Measurements from ENCODE around the gene DCST2. TPM values are rescaled to one million over a fixed set of nuclear protein-coding genes. Genes with fewer than 3 reads are reported as not detected.

The DCST2 gene
- total and polyA plus RNA-seq, 9 of the 15 experiments (the other 6 are each of a cell fraction or from before 2014, with no cell fraction given) = 0.09 to 0.49 (median 0.11) TPM; not detected in 3

- no peak for TF ChIP-seq HMGXB4 (CRISPR knock-in tag; IDR thresholded peaks at IDR 0.05)
- TF ChIP-seq, protein P1, sequence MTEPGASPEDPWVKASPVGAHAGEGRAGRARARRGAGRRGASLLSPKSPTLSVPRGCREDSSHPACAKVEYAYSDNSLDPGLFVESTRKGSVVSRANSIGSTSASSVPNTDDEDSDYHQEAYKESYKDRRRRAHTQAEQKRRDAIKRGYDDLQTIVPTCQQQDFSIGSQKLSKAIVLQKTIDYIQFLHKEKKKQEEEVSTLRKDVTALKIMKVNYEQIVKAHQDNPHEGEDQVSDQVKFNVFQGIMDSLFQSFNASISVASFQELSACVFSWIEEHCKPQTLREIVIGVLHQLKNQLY (CRISPR knock-in tag; conservative IDR thresholded peaks at IDR 0.05) = no peak
- TF ChIP-seq CHD1 (IDR thresholded peaks at IDR 0.05; ENCODE audit: low read length) = no peak
- TF ChIP-seq SAFB (IDR thresholded peaks at IDR 0.05; ENCODE audit: borderline replicate concordance, low read depth, low read length) = no peak
- TF ChIP-seq ETV1 (tag; conservative IDR thresholded peaks at IDR 0.05; ENCODE audit: low read depth) = no peak; the same call in 1 of the 2 replicates
- TF ChIP-seq PHF20 (IDR thresholded peaks at IDR 0.05; ENCODE audit: partially characterized antibody) = no peak
- no peak for TF ChIP-seq ZC3H11A (IDR thresholded peaks at IDR 0.05; ENCODE audit: low read depth, low read length)
- TF ChIP-seq MBD1 (CRISPR knock-in tag; IDR thresholded peaks at IDR 0.05) = no peak
- TF ChIP-seq L3MBTL2 (IDR thresholded peaks at IDR 0.05) = no peak
- TF ChIP-seq, protein P2, sequence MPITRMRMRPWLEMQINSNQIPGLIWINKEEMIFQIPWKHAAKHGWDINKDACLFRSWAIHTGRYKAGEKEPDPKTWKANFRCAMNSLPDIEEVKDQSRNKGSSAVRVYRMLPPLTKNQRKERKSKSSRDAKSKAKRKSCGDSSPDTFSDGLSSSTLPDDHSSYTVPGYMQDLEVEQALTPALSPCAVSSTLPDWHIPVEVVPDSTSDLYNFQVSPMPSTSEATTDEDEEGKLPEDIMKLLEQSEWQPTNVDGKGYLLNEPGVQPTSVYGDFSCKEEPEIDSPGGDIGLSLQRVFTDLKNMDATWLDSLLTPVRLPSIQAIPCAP (CRISPR knock-in tag; IDR thresholded peaks at IDR 0.05; ENCODE audit: borderline replicate concordance) = no peak
- no peak for TF ChIP-seq E4F1 (CRISPR knock-in tag; IDR thresholded peaks at IDR 0.05; ENCODE audit: borderline replicate concordance)
- no peak for TF ChIP-seq RFX7 (CRISPR knock-in tag; IDR thresholded peaks at IDR 0.05)
- TF ChIP-seq HNRNPLL (IDR thresholded peaks at IDR 0.05; ENCODE audit: low read depth, low read length, poor library complexity, severe bottlenecking) = no peak
- TF ChIP-seq CBFA2T3 (IDR thresholded peaks at IDR 0.05) = no peak
- no peak for TF ChIP-seq TRIM28 (IDR thresholded peaks at IDR 0.05)
- TF ChIP-seq, protein P3, sequence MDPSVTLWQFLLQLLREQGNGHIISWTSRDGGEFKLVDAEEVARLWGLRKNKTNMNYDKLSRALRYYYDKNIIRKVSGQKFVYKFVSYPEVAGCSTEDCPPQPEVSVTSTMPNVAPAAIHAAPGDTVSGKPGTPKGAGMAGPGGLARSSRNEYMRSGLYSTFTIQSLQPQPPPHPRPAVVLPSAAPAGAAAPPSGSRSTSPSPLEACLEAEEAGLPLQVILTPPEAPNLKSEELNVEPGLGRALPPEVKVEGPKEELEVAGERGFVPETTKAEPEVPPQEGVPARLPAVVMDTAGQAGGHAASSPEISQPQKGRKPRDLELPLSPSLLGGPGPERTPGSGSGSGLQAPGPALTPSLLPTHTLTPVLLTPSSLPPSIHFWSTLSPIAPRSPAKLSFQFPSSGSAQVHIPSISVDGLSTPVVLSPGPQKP (CRISPR knock-in tag; IDR thresholded peaks at IDR 0.05) = no peak
- no peak for TF ChIP-seq KLF10 (CRISPR knock-in tag; IDR thresholded peaks at IDR 0.05)
- 0 out of 4 replicates have a peak, but pooled peaks of 1 of the 2 experiments have one; percentile 30 for TF ChIP-seq ARNT (IDR thresholded peaks at IDR 0.05)
- TF ChIP-seq MTF1 (CRISPR knock-in tag; IDR thresholded peaks at IDR 0.05; ENCODE audit: borderline replicate concordance) = no peak
- TF ChIP-seq ZFX (CRISPR knock-in tag; IDR thresholded peaks at IDR 0.05) = no peak
Measured at GRCh38 chr1:155004352-155005075, 29.1 kb downstream of the DCST2 start (continued).

All from K562 (cell line).